ENCODE results near the gene NAALADL2.

DNA sequence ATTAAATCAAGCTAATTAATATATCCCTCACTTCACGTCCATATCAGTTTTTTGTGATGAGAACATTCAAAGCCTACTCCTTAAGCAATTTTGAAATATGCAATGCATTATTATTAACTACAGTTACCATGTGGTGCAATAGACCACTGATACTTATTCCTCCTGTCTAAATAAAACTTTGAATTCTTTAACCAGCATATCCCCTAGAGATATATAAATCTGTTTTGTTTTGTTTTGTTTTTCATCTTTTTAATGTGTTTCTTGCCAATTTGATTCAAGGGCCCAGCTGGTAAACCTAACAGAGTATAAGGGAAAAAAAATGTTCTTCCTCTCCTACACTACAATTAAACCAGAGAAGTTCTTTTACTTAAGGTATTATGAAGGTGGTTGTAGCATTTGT is 524.2 kb downstream of the NAALADL2 start:
- TF ChIP-seq POLR2A (IDR thresholded peaks at IDR 0.05; ENCODE audit: control extremely low read depth in 1 of 2, low read depth in 2 of 2, low read length in 2 of 2) (no peak), CEBPB (IDR thresholded peaks at IDR 0.05; ENCODE audit: low read depth, low read length) (no peak), KDM1A (IDR thresholded peaks at IDR 0.05; ENCODE audit: borderline replicate concordance, low read length) (no peak), TBP (IDR thresholded peaks at IDR 0.05; ENCODE audit: low read depth, low read length) (no peak), EZH2 (IDR thresholded peaks at IDR 0.05; ENCODE audit: low read depth, low read length, severe bottlenecking) (no peak), HDAC2 (IDR thresholded peaks at IDR 0.05; ENCODE audit: borderline replicate concordance in 1 of 2, low read depth in 2 of 2, low read length in 2 of 2) (no peak), YY1 (IDR thresholded peaks at IDR 0.05; ENCODE audit: low read depth, low read length) (no peak), BCL11A (IDR thresholded peaks at IDR 0.05; ENCODE audit: low read depth in 2 of 2, low read length in 2 of 2) (no peak), TAF1 (IDR thresholded peaks at IDR 0.05; ENCODE audit: low read depth, low read length) (no peak), PHF8 (conservative IDR thresholded peaks at IDR 0.05; ENCODE audit: low read depth, low read length) (no peak), POLR2AphosphoS5 (IDR thresholded peaks at IDR 0.05; ENCODE audit: low read depth, low read length) (no peak)
- TF ChIP-seq, protein P1, sequence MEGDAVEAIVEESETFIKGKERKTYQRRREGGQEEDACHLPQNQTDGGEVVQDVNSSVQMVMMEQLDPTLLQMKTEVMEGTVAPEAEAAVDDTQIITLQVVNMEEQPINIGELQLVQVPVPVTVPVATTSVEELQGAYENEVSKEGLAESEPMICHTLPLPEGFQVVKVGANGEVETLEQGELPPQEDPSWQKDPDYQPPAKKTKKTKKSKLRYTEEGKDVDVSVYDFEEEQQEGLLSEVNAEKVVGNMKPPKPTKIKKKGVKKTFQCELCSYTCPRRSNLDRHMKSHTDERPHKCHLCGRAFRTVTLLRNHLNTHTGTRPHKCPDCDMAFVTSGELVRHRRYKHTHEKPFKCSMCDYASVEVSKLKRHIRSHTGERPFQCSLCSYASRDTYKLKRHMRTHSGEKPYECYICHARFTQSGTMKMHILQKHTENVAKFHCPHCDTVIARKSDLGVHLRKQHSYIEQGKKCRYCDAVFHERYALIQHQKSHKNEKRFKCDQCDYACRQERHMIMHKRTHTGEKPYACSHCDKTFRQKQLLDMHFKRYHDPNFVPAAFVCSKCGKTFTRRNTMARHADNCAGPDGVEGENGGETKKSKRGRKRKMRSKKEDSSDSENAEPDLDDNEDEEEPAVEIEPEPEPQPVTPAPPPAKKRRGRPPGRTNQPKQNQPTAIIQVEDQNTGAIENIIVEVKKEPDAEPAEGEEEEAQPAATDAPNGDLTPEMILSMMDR (IDR thresholded peaks at IDR 0.05; ENCODE audit: control extremely low read depth in 1 of 3, insufficient read depth in 1 of 3, low read depth in 1 of 3, low read length in 3 of 3): no peak
- TF ChIP-seq, protein P2, sequence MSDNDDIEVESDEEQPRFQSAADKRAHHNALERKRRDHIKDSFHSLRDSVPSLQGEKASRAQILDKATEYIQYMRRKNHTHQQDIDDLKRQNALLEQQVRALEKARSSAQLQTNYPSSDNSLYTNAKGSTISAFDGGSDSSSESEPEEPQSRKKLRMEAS (IDR thresholded peaks at IDR 0.05): no peak
